Measurements from ENCODE around the gene MIEF1. TPM values are rescaled to one million over a fixed set of nuclear protein-coding genes. Genes with fewer than 3 reads are reported as not detected.

Gene MIEF1
- total and polyA plus RNA-seq, 4 donors: 7.1 to 28.9 (median 17.4) TPM

DNA sequence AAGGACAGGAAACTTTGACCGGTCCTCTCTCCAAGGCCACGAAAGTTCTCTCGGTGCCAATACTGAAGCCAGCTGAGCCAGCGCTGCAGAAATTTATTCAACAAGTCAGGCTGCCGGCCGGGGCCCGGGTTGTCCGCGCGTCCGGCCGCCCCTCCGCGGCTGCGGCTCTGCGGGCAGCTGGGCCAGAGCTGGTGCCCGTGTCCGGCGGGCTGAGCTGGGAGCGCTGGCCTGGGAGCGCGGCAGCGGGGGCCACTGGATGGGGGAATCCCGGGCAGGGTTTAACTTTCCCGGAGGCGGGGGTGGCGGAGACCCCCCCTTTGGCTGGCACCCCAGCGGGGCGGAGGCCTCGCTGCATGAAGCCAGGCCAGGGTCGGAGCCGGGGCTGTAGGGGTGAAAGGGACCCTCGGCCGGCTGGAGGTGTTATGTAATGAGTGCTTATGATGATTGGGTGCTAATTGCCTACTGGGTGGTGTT, 56.2 kb downstream of the MIEF1 start:
- H3K27me3 ChIP-seq (ENCODE audit: control insufficient read depth in 3 of 3, insufficient read depth in 3 of 3, low read length in 2 of 3): peaks cover 0 to 63% (median 20%) of the 10 kb centered on the region in 3 donors
- 7 to 9% methylated on average over 34 of the region's 34 CpGs for WGBS, 2 donors
- peaks cover 0 to 14% (median 7%) of the 10 kb centered on the region in 5 donors for H3K4me1 ChIP-seq (ENCODE audit: control insufficient read depth in 5 of 5, insufficient read depth in 5 of 5, low read length in 5 of 5)
- TF ChIP-seq, protein P1, sequence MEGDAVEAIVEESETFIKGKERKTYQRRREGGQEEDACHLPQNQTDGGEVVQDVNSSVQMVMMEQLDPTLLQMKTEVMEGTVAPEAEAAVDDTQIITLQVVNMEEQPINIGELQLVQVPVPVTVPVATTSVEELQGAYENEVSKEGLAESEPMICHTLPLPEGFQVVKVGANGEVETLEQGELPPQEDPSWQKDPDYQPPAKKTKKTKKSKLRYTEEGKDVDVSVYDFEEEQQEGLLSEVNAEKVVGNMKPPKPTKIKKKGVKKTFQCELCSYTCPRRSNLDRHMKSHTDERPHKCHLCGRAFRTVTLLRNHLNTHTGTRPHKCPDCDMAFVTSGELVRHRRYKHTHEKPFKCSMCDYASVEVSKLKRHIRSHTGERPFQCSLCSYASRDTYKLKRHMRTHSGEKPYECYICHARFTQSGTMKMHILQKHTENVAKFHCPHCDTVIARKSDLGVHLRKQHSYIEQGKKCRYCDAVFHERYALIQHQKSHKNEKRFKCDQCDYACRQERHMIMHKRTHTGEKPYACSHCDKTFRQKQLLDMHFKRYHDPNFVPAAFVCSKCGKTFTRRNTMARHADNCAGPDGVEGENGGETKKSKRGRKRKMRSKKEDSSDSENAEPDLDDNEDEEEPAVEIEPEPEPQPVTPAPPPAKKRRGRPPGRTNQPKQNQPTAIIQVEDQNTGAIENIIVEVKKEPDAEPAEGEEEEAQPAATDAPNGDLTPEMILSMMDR (IDR thresholded peaks at IDR 0.05; ENCODE audit: control extremely low read depth, extremely low read depth): no peak
- no peak for ATAC-seq (ENCODE audit: insufficient read depth, low FRiP score)
- H3K9me3 ChIP-seq (ENCODE audit: control insufficient read depth in 4 of 4, insufficient read depth in 3 of 4, low read length in 3 of 4): no peaks in the 10 kb centered on the region
- peak; percentile 40 to 42 (median 41) for DNase-seq
- H3K27ac ChIP-seq (ENCODE audit: low read depth in 1 of 2, low read length in 1 of 2): no peak overlapping the region
- H3K4me3 ChIP-seq: no peak overlapping the region
- H3K9ac ChIP-seq (ENCODE audit: insufficient read depth in 1 of 2, low read length in 2 of 2): no peak overlapping the region
- no peaks in the 10 kb centered on the region for H3K36me3 ChIP-seq (ENCODE audit: control insufficient read depth in 4 of 4, insufficient read depth in 4 of 4, low read length in 4 of 4)

DNA sequence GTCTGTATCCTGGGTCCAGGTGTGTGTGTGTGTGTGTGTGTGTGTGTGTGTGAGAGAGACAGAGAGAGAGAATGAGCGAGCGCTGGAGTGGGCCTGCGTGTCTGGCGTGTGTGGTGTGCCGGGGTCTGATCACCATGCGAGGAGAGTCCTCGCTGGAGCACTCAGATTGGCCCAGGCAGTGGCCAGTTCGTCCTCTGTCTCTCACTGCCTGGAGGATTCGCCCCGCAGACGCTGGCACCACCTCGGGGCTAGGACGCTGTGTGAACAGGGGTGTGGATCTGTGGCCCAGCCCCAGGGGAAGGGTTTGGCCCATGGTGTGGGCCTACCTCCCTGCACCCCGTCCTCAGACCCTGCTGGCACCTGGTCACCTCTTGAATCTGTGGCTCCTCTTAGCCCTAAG, 56.9 kb downstream of the MIEF1 start:
- Histone ChIP-seq H3K27ac (ENCODE audit: low read depth in 1 of 2, low read length in 1 of 2) (no peak overlapping the region), H3K9ac (ENCODE audit: insufficient read depth in 1 of 2, low read length in 2 of 2) (no peak overlapping the region), H3K36me3 (ENCODE audit: control insufficient read depth in 4 of 4, insufficient read depth in 4 of 4, low read length in 4 of 4) (no peaks in the 10 kb centered on the region), H3K9me3 (ENCODE audit: control insufficient read depth in 4 of 4, insufficient read depth in 3 of 4, low read length in 3 of 4) (no peaks in the 10 kb centered on the region), H3K27me3 (ENCODE audit: control insufficient read depth in 3 of 3, insufficient read depth in 3 of 3, low read length in 2 of 3) (peaks cover 0 to 68% (median 26%) of the 10 kb centered on the region in 3 donors), H3K4me1 (ENCODE audit: control insufficient read depth in 5 of 5, insufficient read depth in 5 of 5, low read length in 5 of 5) (peaks cover 0 to 14% (median 7%) of the 10 kb centered on the region in 5 donors), H3K4me3 (no peak overlapping the region)
- DNase-seq (no peak), ATAC-seq (ENCODE audit: insufficient read depth, low FRiP score) (no peak)
- TF ChIP-seq, protein P1 (IDR thresholded peaks at IDR 0.05; ENCODE audit: control extremely low read depth, extremely low read depth): no peak
- WGBS, 2 donors: 86% methylated on average over 14 of the region's 14 CpGs

DNA sequence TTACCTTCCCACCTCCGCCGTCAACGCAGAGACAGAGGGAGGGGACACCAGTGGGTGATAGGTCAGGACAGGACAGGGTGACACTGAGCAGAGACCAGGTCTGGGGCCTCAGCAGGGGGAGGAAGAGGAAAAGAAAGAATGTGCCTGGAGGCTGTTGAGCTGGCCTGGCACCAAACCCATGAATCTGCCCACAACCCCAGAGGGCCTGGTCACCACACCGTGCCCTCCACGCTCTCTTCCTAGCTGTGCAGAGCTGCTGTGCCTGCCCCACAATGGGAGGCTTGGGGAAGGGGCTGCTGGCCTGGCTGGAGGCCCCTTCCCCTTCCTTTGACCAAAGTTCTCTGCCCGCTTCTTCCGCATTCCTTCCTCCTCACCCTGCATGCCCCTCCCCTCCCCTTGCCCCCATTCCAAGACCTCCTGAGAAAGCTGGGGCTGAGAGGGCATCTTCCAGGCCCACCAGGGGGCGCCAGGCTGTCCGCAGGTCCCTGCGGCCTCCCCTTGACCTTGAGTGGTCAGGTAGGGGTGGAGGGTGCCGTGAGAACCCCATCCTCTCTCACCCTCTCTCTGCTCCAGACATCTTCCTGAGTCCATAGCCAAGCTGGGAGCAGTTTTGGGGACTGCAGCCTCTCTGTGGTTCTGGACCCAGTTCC, 57.5 kb downstream of the MIEF1 start:
- H3K27ac ChIP-seq (ENCODE audit: low read depth in 1 of 2, low read length in 1 of 2): no peak overlapping the region
- no peak overlapping the region for H3K4me3 ChIP-seq
- DNase-seq (no peak), ATAC-seq (ENCODE audit: insufficient read depth, low FRiP score) (no peak)
- WGBS, 2 donors: 35 to 45% methylated on average over 11 of the region's 11 CpGs
- no peak overlapping the region for H3K9ac ChIP-seq (ENCODE audit: insufficient read depth in 1 of 2, low read length in 2 of 2)
- H3K27me3 ChIP-seq (ENCODE audit: control insufficient read depth in 3 of 3, insufficient read depth in 3 of 3, low read length in 2 of 3): peaks cover 0 to 68% (median 27%) of the 10 kb centered on the region in 3 donors
- H3K9me3 ChIP-seq (ENCODE audit: control insufficient read depth in 4 of 4, insufficient read depth in 3 of 4, low read length in 3 of 4): no peaks in the 10 kb centered on the region
- no peaks in the 10 kb centered on the region for H3K36me3 ChIP-seq (ENCODE audit: control insufficient read depth in 4 of 4, insufficient read depth in 4 of 4, low read length in 4 of 4)
- TF ChIP-seq, protein P1 (IDR thresholded peaks at IDR 0.05; ENCODE audit: control extremely low read depth, extremely low read depth): no peak
- H3K4me1 ChIP-seq (ENCODE audit: control insufficient read depth in 5 of 5, insufficient read depth in 5 of 5, low read length in 5 of 5): peaks cover 0 to 14% (median 7%) of the 10 kb centered on the region in 5 donors
